DMS153 treated with DMSO at 0.1 percent for 48 hours (cell line): Measurements from ENCODE around the gene GRAMD2A.

Experiments
- DNase-seq: peaks from one replicate; lab custom pipeline; 2025; ENCODE audit not compliant: unreplicated experiment; lab: John Stamatoyannopoulos, UW

Gene GRAMD2A

DNA sequence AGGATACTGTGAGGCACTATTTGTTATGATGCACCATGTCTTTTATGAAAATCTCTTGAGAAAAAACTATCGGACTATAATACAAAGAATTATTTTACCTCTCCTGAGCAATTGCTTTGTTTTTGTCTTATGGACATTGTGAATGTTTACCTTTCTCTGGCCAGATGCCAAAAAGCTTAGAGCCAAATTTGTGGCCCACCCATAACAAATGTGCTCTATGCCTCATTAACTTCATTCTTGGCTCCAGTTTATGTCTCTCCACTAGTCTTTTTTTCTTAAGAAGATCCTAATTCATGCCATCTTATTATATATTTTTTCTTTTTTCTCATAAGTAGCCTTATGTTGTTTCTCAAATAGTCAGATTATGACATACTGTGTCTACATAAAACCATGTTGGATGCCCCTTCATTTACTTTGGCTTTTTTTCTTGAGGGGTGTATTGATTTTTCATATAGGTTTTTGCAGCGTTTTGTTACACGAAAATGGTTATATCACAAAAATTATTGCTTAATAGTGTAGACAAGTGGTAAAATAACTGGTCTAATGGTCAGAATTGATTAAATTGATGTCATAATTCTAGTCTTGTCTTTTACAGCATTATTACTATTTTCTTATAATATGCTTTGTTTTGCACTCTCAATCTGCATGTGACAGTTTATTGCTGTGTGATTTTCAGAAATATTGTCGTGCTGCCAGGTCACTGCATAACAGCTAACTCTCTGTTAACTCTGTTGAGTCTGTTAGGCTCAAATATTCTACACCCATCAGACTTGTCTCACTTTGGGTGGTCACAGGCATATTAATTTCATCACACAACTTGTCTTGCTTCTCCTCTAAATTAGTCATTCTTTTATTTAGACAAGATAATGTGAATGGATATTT lies 61.2 kb downstream of the GRAMD2A start:
- DNase-seq, result peak; percentile 10

GRCh38 chr15:72135719-72136118 lies 61.9 kb downstream of the GRAMD2A start:
- no peak for DNase-seq

- DNase-seq, result no peak
These were observed 64.4 kb downstream of the GRAMD2A start for GRCh38 chr15:72133211-72133610.

DNA sequence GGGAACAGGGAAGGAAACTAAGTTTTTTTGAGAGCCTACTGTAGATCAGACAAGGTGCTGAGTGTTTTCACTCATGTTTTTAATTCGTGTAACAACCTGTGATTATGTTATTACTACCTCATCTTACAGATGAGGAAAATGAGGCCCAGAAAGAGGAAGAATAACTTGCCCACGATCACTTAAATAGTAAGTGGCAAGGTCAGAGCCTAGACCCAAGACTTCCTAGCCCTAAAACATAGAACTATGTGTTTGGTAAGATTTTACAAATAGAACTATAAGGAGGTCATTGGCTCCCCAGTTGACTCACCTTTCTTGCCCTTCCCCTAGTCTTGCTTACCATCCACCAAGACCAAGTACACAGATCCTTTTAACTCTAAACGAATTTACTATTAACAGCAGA lies 65.7 kb downstream of the GRAMD2A start:
- DNase-seq, result no peak

GRCh38 chr15:72130272-72130671 lies 67.3 kb downstream of the GRAMD2A start:
- no peak for DNase-seq

DNA sequence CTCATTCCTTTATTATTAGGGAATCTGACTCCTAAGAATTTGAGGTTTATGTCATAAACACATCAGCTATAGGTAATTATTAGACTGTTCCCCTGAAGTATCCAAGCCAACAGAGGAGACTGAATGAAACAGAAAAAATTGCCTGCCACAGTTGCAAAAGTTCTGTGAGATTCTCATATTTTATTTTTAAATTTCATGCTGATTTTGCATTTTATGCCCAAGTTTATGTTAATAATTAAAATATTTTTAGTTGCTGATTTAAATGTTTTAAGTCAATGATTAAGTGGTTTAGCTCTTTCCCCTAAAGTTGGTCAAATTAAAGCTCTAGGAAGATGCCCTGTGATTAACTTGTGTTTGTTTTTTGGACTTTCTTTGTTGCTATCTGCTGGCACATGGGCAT lies 69.2 kb downstream of the GRAMD2A start:
- DNase-seq, result no peak

DNA sequence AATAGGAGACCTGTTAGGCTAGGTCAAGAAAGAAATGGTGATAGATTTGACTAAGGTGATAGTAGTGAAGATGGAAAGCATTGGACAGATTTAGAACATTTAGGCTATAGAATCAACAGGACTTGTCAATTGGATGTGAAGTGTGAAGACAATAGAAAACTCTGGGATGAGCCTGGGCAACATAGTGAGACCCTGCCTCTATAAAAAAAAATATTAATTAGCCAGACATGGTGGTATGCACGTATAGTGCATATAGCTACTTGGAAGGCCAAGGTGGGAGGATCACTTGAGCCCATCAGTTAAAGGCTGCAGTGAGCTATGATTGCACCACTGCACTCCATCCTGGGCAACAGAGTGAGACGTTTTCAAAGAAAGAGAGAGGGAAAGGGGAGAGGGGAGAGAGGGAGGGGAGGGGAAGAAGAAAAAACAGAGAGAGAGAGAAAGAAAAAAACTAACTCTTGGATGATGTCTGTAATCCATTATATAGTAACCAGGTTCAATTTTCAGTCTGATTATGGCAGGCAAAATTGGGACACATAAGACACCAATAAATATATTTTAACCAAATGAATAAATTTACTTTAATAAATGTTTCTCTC lies 69.8 kb downstream of the GRAMD2A start:
- no peak for DNase-seq

- DNase-seq, result no peak
These were observed 73.4 kb downstream of the GRAMD2A start for GRCh38 chr15:72124218-72124617.

DNA sequence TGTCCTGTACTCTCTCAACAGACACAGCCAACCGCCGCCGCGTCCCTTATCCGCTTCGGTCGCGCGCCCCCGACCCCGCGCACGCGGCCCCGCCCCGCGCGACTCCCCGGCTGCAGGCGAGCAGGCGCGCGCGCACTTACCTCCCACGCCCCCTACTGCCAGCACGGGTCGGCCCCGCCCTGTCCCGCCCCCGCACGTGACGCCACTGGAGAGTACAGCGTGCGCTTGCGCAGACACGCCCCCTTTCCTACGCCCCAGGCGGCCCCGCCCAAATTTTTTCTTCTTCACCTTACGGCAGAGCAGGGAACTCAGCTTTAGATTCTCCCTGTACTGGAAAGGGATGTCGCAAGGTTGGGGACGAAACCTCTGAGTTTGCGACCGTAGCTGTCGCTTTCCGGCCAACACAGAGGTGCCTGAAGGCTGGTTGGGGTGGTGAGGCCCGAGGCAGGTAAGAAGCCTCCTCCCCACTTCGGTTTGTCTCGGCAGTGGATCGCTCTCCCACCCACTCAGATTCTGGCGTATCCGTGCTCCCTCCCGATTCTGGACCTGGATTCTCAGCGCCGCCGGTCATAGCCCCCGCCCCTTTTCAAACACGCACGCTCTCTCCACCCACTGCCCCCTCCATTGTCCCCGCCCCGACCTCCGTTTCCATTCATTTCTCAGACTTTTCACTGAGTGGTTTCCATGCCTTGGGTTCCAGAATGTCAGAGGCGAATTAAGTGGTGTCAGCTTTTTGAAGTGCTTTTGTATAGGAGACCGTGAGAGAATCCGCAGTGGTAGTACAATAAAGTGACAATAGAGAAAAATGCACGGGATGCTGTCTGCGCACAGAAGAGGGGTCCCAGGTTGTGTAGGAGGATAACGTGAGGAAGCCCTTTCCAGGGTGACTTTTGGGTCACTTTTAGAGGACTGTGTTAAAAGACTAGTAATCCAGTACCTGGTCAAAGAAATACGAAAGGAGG lies 79.3 kb downstream of the GRAMD2A start, which contains the start of the genes MYO9A and SENP8:
TSS of gene MYO9A (minus strand) at position 134 of the 962 bp plus-strand sequence. CDS start 71,587 bp downstream, outside the sequence.
TSS of gene SENP8 (plus strand) at position 387 of the 962 bp plus-strand sequence. CDS start 21,221 bp downstream, outside the sequence.
- DNase-seq, result peak; percentile 62

GRCh38 chr15:72117486-72118016 lies 80.0 kb downstream of the GRAMD2A start:
- DNase-seq, result no peak

DNA sequence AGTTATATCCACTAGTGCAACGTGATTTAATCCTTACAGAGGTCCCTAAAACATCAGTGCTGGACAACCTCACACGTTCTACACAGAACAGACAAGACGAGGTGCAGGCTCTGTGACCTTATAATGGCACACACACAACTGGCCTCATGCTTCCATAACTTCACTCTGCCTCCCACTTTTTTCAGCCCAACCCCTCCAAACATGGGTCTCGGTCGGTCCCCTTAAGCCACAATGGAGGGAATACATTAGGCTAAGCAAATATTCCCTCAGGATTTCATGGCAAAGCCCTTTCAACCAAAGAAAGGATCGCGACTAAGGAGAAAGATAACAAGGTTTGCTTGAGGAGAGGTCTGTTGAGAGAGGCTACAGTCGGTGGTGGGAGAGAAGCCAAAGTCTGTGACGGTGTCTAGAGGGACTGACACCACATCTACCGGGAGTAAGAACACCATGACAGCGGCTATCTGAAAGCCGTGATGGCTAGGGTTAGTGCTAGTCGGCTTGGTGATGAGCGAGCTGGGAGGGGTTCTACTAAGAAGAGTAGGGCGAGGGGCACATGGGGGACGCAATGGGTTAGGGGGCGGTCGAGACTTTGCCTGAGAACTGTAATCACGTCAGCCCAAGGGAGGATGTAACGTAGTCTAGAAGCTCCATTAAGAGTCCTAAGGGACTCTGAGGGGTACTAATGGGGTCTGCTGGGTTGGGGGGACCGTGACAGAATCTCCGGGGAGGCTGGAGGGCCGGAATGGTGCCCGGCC lies 80.7 kb downstream of the GRAMD2A start:
- no peak for DNase-seq

DNA sequence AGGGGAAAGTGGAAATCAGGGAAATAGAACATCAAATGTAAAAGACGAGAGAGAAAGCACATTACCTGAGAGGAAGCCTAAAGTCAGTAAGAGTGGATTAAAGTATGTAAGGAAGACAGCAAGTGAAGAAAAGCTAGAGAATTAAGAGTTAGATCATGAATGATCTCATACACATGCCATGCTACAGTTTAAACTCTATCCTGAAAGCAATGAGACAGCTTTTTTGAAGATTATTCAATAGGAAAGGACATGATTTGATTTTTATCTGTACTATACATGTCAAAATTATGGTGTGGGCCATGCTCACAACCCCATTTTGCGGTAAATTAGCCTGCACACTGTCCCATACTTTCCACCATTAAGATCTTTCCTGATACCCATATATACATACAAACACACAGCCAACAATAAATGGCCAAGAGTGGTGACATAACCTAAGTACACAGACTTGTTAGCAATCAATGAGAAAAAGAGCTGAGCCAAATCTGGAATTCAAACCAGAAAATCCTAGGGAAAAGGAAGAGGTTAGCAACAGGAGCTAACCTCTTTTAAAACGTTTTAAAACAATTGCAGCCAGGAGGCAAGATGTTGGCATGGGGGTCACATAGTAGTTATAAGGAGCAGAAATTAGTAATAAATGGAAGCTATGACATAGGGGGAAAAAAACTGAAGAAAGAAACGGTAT lies 84.1 kb downstream of the GRAMD2A start:
- no peak for DNase-seq

DNA sequence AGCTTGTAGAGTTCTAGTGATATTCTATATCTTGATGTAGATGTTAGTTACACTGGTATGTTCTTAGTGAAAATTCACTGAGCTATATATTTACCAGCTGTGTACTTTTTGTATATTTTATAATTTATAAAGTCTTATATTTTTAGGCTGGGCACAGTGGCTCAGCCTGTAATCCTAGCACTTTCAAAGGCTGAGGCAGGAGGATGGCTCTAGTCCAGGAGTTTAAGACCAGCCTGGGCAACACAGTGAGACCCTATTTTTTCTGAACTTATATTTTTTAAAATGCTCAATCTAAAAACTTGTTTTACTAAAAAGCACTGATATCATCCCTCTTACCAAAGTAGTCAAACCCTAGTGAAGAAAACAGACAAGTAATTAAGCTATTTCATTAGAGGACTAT lies 84.8 kb downstream of the GRAMD2A start:
- DNase-seq, result no peak

DNA sequence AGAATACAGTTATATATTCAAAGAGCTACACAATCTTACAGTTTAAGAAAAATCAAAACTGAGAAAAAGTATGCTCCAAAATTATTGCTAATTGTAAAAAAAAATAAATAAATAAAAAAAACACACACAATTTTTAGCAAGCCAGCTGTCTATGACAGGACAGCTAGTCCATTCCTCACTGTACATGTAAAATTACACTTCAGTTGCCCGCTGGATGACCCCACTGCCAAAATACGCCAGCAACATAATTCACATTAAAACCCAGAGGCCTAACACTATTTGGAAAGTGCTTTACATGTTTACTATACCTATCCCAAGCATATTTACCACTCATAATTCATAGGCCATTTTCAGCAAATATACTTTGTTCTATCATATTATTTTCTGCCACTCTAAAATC lies 85.5 kb downstream of the GRAMD2A start:
- DNase-seq, result no peak

- no peak for DNase-seq
These were observed 87.2 kb downstream of the GRAMD2A start for GRCh38 chr15:72110355-72110754.
